Activated naive CD4-positive, alpha-beta T cell treated with anti-CD3 and anti-CD28 coated beads for 36 hours (primary cell): ENCODE measurements around the gene NYAP2. TPM values are rescaled to one million over a fixed set of nuclear protein-coding genes. Genes with fewer than 3 reads are reported as not detected.

Experiments used
- CTCF ChIA-PET: fragments of 350-600 bp; sonication (Branson Sonifier 250); formaldehyde crosslinking; loops from one replicate; lab custom pipeline; 2021; ENCODE audit warnings: antibody characterized with exemption; lab: Charles Lee
- DNase-seq: peaks from one replicate; pipeline ENCODE4 v3.0.0-alpha.2; 2020
- H3K27ac Mint-ChIP-seq: one replicate; pipeline ENCODE4 v1.8.0; 2021; ENCODE audit warnings: mild to moderate bottlenecking, mixed read lengths
- H3K27me3 Mint-ChIP-seq: one replicate; pipeline ENCODE4 v1.8.0; 2021; ENCODE audit warnings: low read depth, mixed read lengths
- H3K36me3 Mint-ChIP-seq: one replicate; pipeline ENCODE4 v1.8.0; 2021; ENCODE audit warnings: low read depth, mixed read lengths
- H3K4me1 Mint-ChIP-seq: one replicate; pipeline ENCODE4 v1.8.0; 2021; ENCODE audit warnings: low read depth, mixed read lengths
- H3K4me3 Mint-ChIP-seq: one replicate; pipeline ENCODE4 v1.8.0; 2021; ENCODE audit warnings: mild to moderate bottlenecking, moderate library complexity, mixed read lengths
- H3K9me3 Mint-ChIP-seq: one replicate; pipeline ENCODE4 v1.8.0; 2021; ENCODE audit warnings: mixed read lengths
- intact Hi-C: fragments of 100-400 bp; cut with micrococcal nuclease; formaldehyde crosslinking; loops from one replicate; pipeline ENCODE4 v1.15.1; 2023
- total RNA-seq, 2 experiments: library from RNA; stranded (reverse); gene quantifications; one replicate each; pipeline ENCODE4 v1.2.3, GENCODE V29; 2021

NYAP2 gene
- total RNA-seq, 2 experiments from 2014 or later, result not detected

DNA sequence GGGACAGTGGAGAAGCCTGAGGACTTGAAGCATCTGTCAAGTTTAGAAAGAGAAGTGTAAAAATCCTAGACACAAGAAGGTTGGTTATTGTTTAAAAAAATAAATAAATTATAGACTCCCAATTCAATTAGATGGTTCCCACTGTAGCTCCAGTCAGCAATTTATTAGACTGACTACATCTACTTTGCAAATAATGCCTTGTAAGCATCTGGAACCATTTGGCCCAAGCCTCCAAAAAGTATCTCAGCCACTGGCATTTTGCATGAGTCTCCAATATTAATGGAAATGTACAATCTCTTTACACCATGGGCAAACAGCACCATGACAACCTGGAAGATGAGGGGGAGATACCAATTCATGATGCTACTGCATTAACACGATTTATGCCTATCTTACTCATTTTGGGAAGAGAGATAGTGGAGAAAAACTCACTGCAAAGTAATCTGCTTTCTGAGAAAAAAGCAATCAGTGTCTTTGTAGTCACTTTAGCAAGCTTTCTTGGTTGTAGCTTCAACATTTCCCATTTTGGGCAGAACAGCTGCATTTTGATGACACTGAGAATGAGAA is 2.8 kb downstream of the NYAP2 start:
- Mint-ChIP-seq H3K27me3 (peaks cover 14% of the 10 kb centered on the region), H3K4me1 (no peaks in the 10 kb centered on the region), H3K36me3 (no peaks in the 10 kb centered on the region), H3K4me3 (no peak overlapping the region), H3K27ac (no peak overlapping the region), H3K9me3 (no peaks in the 10 kb centered on the region)
- intact Hi-C loops, result no loop called here
- DNase-seq, result no peak
- CTCF ChIA-PET, result no interaction called here

DNA sequence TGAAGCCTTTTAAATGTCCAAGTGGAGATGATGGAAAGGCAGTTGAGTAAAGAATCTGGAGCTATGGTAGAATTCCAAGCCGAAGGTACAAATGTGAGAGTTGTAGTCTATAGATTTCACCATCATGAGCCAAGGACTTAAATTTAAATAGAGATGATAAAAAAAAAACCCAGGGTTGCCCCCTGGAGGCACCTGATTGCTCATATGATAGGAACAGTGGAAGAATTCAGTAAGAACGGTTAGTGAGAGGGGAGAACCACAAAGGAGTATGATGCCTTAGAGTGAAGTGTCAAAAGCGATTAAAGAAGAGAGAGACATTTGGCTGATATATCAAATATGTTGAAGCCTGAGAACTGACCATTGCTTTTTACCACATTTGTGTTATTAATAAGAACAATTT is 11.9 kb downstream of the NYAP2 start:
- intact Hi-C loops, result no loop called here
- Mint-ChIP-seq H3K4me3 (no peak overlapping the region), H3K27me3 (peaks cover 8% of the 10 kb centered on the region), H3K36me3 (no peaks in the 10 kb centered on the region), H3K4me1 (no peaks in the 10 kb centered on the region), H3K27ac (no peak overlapping the region), H3K9me3 (no peaks in the 10 kb centered on the region)
- DNase-seq, result no peak
- CTCF ChIA-PET, result no interaction called here

DNA sequence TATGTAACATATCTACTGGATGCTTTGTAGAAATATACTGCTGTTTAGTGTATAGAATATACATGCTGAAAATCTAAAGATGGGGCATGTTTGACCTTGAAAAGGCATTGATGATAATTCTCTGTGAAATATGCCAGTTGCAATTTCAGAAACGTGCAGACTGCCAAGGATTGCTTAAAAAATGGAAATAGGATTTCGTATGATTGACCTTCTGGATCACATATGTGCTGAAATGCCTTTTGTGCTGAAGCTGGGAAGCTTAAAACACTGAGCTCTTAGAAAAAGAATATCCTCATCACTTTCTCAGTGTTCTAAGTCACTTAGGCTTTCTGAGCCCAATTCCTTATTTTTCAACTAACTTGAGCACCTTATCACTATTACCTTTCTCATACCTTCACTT is 14.3 kb downstream of the NYAP2 start:
- CTCF ChIA-PET, result interaction anchor here (0.6 kb wide), 1 partner anchor 251 kb away, joined by 3 read pairs; no protein-coding TSS in a partner anchor
- intact Hi-C loops, result no loop called here
- Mint-ChIP-seq H3K27ac (no peak overlapping the region), H3K4me3 (no peak overlapping the region), H3K27me3 (peaks cover 15% of the 10 kb centered on the region), H3K4me1 (no peaks in the 10 kb centered on the region), H3K36me3 (no peaks in the 10 kb centered on the region), H3K9me3 (no peaks in the 10 kb centered on the region)
- no peak for DNase-seq

DNA sequence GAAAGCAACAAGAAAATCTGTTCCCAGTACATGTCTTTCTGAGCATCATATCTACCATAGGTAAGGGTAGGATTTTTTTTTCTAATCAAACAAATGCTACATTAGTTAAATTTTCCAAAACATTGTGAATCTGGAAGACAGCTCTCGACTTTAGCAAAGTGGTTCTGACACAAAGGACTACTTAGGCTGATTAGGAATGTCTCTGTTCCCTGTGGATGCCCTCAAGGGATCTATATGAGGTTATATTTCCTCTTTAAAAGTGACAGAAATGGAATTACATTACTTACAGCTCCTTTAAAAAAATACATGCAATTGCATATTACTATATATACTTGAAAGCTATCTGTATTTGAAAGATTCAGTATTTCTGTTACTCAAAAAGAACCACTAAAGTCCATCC is 15.4 kb downstream of the NYAP2 start:
- H3K27me3 Mint-ChIP-seq, result peaks cover 15% of the 10 kb centered on the region
- H3K27ac Mint-ChIP-seq, result no peak overlapping the region
- CTCF ChIA-PET, result interaction anchor here (0.7 to 1.4 kb wide), 2 partner anchors 16 to 1947 kb away, joined by 3 read pairs; no protein-coding TSS in a partner anchor
- no peak for DNase-seq
- H3K4me3 Mint-ChIP-seq, result no peak overlapping the region
- intact Hi-C loops, result no loop called here
- no peaks in the 10 kb centered on the region for H3K36me3 Mint-ChIP-seq
- no peaks in the 10 kb centered on the region for H3K9me3 Mint-ChIP-seq
- no peaks in the 10 kb centered on the region for H3K4me1 Mint-ChIP-seq

DNA sequence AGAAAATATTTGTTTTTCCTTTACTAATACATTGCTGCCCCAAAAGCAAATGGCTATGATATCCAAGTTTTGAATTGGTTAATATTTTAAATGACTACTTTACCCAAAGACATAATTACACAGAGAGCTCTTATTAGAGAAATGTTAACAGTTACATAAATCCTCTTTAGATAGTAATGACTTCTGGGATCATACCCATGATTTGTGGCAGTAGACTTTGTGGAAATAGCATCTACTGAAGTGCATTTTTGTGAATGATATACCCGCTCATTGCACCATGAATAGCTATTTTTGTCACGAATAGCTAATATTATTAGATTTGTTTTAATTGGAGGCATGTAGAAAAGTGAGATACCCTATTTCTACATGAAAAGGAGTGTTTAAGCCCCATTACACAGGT is 15.8 kb downstream of the NYAP2 start:
- CTCF ChIA-PET, result interaction anchor here (0.7 to 1.4 kb wide), 2 partner anchors 15 to 1947 kb away, joined by 3 read pairs; no protein-coding TSS in a partner anchor
- no peak overlapping the region for H3K27ac Mint-ChIP-seq
- no peak overlapping the region for H3K4me3 Mint-ChIP-seq
- H3K36me3 Mint-ChIP-seq, result no peaks in the 10 kb centered on the region
- intact Hi-C loops, result no loop called here
- no peaks in the 10 kb centered on the region for H3K9me3 Mint-ChIP-seq
- no peaks in the 10 kb centered on the region for H3K4me1 Mint-ChIP-seq
- peaks cover 15% of the 10 kb centered on the region for H3K27me3 Mint-ChIP-seq
- DNase-seq, result no peak

DNA sequence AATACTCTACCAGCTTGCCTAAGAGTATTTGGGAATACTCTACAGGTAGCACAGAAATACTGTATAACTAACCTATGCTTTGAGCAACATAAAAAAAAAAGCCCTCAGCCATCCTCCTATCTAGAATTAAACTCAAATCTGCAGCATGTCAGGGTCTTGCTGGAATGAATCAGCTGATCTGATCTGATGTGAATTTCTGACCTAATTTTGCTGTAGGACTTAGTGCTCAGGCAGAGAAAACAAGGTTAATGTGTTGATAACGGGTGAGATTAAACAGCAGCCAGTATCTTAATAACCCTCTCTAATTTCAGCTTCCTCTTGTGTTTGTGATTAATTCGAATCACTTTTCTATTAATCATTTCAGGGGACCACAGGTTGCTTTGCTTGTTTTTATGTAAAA is 16.3 kb downstream of the NYAP2 start:
- no peak overlapping the region for H3K4me3 Mint-ChIP-seq
- DNase-seq, result no peak
- intact Hi-C loops, result no loop called here
- H3K4me1 Mint-ChIP-seq, result no peaks in the 10 kb centered on the region
- no peak overlapping the region for H3K27ac Mint-ChIP-seq
- CTCF ChIA-PET, result interaction anchor here (1.4 kb wide), 1 partner anchor 15 kb away, joined by 3 read pairs; no protein-coding TSS in a partner anchor
- H3K9me3 Mint-ChIP-seq, result no peaks in the 10 kb centered on the region
- peaks cover 15% of the 10 kb centered on the region for H3K27me3 Mint-ChIP-seq
- H3K36me3 Mint-ChIP-seq, result no peaks in the 10 kb centered on the region

DNA sequence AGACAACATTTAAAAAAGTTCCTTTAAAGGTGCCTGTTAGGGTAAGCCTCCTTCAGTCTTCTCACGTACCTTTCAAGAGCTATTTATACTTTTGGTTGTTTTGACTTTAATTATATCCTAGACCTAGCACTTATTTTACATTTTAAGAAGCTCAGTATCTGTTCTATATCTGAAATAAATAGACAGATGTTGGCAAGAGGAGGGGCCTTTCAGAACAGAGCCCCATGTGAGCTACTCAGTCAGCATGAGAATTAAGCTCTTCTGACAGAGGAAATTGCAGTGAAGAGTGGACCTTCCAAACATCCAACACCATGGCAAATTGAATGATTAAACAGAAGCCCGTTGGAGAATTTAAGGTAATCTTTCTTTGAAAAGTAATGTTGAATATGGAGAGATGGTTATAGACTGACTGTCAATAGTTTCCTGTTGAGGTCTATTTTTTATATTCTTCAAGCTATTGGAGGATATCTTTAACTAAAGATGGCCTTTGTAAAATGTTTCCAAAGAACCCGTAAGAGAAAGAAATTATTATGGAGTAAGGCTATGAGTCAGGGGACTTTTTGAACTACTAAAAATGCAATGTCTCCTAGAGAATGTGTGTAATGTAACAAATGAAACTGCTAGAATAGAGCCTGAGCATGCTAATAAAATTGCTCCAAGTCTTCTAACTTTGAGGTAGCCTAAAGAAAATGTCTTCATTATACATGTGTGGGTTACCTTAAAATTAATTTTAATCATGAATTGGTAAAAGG is 17.3 kb downstream of the NYAP2 start:
- intact Hi-C loops, result no loop called here
- CTCF ChIA-PET, result no interaction called here

DNA sequence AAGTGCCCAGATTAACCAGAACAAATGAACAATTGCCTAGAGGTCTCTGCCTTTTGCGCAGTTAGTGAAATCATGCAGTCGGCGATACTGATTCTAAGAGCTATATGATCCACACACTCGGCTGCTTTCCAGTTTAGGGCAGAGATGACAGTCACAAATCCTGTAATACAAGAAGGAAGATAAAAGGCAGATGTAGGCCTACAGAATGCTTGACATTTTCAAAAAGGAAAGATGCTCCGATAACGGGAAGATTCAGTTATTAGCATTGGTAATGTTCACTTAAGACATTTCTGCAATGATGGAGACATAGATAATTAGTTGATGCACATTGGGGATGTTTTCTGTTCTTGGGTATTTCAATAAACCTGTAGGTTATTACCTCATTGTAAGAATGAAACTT is 19.5 kb downstream of the NYAP2 start:
- intact Hi-C loops, result no loop called here
- Mint-ChIP-seq H3K27ac (no peak overlapping the region), H3K27me3 (peaks cover 9% of the 10 kb centered on the region), H3K36me3 (no peaks in the 10 kb centered on the region), H3K4me1 (no peaks in the 10 kb centered on the region), H3K9me3 (no peaks in the 10 kb centered on the region), H3K4me3 (no peak overlapping the region)
- CTCF ChIA-PET, result no interaction called here
- no peak for DNase-seq

More for the DNA sequence above, 17.3 kb downstream of the NYAP2 start:
- Mint-ChIP-seq H3K9me3 (no peaks in the 10 kb centered on the region), H3K36me3 (no peaks in the 10 kb centered on the region), H3K4me3 (no peak overlapping the region), H3K27ac (no peak overlapping the region), H3K4me1 (no peaks in the 10 kb centered on the region), H3K27me3 (peaks cover 10% of the 10 kb centered on the region)
- DNase-seq, result no peak

DNA sequence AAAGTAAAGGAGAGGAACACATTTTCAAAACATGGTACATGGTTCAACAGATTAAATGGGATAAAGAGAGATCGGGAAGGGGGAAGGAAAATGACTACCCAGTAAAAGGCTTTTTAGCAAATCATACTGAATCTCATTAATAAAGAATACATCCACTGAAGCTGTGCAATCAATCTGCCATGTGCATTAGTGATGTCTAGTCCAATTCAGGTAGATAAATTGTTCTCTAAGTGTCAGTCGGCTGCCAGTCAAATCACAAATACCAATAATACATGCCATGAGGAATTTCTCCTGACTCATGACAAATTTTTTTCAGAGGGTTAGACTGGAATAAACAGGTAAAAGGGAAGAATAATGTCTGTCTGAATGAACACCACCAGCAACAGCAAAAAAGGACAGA is 22.6 kb downstream of the NYAP2 start:
- H3K27ac Mint-ChIP-seq, result no peak overlapping the region
- intact Hi-C loops, result no loop called here
- no peak for DNase-seq

DNA sequence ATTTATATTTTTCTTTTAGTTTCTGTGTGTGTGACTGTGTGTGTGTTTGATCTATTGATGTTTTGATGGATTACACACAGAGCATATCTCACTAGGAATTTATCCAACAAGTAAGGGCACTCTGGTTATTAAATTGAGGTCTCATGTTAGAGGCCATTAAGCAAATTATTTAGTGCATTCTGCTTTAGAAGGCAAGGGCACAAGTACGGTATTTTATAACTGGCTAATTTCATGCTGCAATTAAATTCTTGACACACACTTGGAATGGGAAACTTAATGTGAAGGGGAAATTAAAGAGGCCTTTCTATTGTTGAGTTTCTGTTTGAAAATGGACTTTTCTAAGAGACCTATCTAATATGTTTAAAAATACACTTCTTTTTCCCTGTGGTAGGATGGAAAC is 25.8 kb downstream of the NYAP2 start:
- Mint-ChIP-seq H3K4me3 (no peak overlapping the region), H3K9me3 (no peaks in the 10 kb centered on the region), H3K27ac (no peak overlapping the region), H3K4me1 (no peaks in the 10 kb centered on the region), H3K36me3 (no peaks in the 10 kb centered on the region), H3K27me3 (peaks cover 2% of the 10 kb centered on the region)
- intact Hi-C loops, result no loop called here
- CTCF ChIA-PET, result no interaction called here
- DNase-seq, result no peak

More for the DNA sequence above, 22.6 kb downstream of the NYAP2 start:
- Mint-ChIP-seq H3K4me3 (no peak overlapping the region), H3K36me3 (no peaks in the 10 kb centered on the region), H3K4me1 (no peaks in the 10 kb centered on the region), H3K9me3 (no peaks in the 10 kb centered on the region), H3K27me3 (peaks cover 9% of the 10 kb centered on the region)
- CTCF ChIA-PET, result interaction anchor here (0.6 kb wide), 1 partner anchor 243 kb away, joined by 3 read pairs; no protein-coding TSS in a partner anchor

DNA sequence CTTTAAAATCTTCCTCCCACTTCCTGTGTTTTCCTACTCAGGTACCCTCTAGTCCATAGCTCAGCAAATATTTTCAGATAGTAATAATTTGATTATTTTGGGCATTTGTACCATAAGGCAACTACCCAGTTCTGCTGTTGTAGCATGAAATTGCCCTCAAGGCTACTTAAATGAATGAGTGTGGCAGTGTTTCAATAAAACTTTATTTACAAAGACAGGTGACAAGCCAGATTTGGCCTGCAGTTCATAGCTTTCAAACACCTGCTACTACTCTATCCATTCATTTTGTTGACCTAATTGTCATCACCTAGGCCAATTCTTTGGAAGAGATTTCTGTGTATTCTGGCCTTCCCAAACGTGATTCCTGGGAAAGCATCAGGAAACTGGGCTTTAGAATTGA is 28.9 kb downstream of the NYAP2 start:
- Mint-ChIP-seq H3K36me3 (no peaks in the 10 kb centered on the region), H3K4me3 (no peak overlapping the region), H3K9me3 (no peaks in the 10 kb centered on the region), H3K27ac (no peak overlapping the region), H3K4me1 (no peaks in the 10 kb centered on the region), H3K27me3 (no peaks in the 10 kb centered on the region)
- CTCF ChIA-PET, result no interaction called here
- no peak for DNase-seq
- intact Hi-C loops, result no loop called here

DNA sequence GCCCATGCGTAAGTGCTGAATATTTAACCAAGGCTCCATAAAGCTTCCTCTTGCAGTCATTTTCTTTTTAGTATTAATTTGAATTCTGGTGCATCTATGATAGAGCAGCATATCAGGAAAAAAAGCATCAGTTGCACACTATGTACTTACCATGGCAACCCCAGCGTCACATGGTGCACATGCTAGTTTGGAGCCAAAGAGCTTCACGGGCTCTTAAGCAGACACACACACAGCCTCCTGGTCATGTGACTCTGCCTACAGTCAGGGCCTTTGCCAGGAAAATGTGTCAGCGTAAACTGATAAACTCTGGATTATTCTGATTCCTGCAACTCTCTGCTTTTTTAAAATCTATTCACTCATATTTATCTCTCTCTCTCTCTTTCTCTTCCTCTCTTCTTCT is 30.2 kb downstream of the NYAP2 start:
- Mint-ChIP-seq H3K9me3 (no peaks in the 10 kb centered on the region), H3K4me1 (no peaks in the 10 kb centered on the region), H3K27me3 (no peaks in the 10 kb centered on the region), H3K36me3 (no peaks in the 10 kb centered on the region), H3K27ac (no peak overlapping the region), H3K4me3 (no peak overlapping the region)
- CTCF ChIA-PET, result no interaction called here
- intact Hi-C loops, result no loop called here
- no peak for DNase-seq
